Esophagus squamous epithelium (tissue), 5 donors: ENCODE results near the gene KIDINS220. TPM values are rescaled to one million over a fixed set of nuclear protein-coding genes. Genes with fewer than 3 reads are reported as not detected.

Source experiments
- DNase-seq: peaks from one replicate; lab custom pipeline; 2025; lab: John Stamatoyannopoulos, UW
- H3K27ac ChIP-seq, 4 donors: fragments of 200-600 bp; sonication (generic); one replicate each; pipeline ENCODE4 v1.5.1; 2016 to 2019; ENCODE audit warnings: mild to moderate bottlenecking in 1 of 4
- H3K27me3 ChIP-seq, 4 donors: fragments of 200-600 bp; sonication (generic); 1 replicate in 3 of 4; 2 replicates in 1 of 4; pipeline versions ENCODE4 v1.5.1 to v1.6.0; 2017 to 2021; ENCODE audit warnings: antibody characterized with exemption in 1 of 4
- H3K36me3 ChIP-seq, 3 donors: fragments of 200-600 bp; sonication (generic); one replicate each; pipeline ENCODE4 v1.5.1; 2016 to 2019
- H3K4me1 ChIP-seq, 3 donors: fragments of 200-600 bp; sonication (generic); one replicate each; pipeline ENCODE4 v1.5.1; 2017 to 2019
- H3K4me3 ChIP-seq, 4 donors: fragments of 200-600 bp; sonication (generic); 1 replicate in 3 of 4; 2 replicates in 1 of 4; pipeline ENCODE4 v1.5.1; 2016 to 2019; ENCODE audit warnings: mild to moderate bottlenecking in 2 of 4, moderate library complexity in 1 of 4
- H3K9me3 ChIP-seq, 3 donors: fragments of 200-600 bp; sonication (generic); one replicate each; pipeline ENCODE4 v1.5.1; 2016 to 2019
- CTCF ChIP-seq, 6 experiments: fragments of 450-650 bp in 4 of 6; fragments of 200-600 bp in 2 of 6; sonication (generic) in 2 of 6; IDR thresholded peaks; one replicate each; pipeline ENCODE4 v1.5.1; 2016 to 2019; ENCODE audit warnings: antibody characterized with exemption in 6 of 6, mild to moderate bottlenecking in 4 of 6, moderate library complexity in 4 of 6
- POLR2A ChIP-seq, 4 donors: fragments of 450-650 bp; IDR thresholded peaks; one replicate each; pipeline ENCODE4 v1.6.1; 2017; ENCODE audit warnings: antibody characterized with exemption in 4 of 4, mild to moderate bottlenecking in 4 of 4, moderate library complexity in 3 of 4
- WGBS, 2 donors: methylation state at CpG; one replicate each; pipeline ENCODE4 v1.1.5; 2018; 5-methylcytosine and 5-hydroxymethylcytosine counted together
- intact Hi-C: fragments of 100-400 bp; cut with DNase I; formaldehyde crosslinking; loops from one replicate; pipeline ENCODE4 v1.15.0; 2022
- total RNA-seq, 4 donors: library from RNA; depleted of rRNA; stranded (reverse); fragments of >200 nt; gene quantifications; one replicate each; pipeline ENCODE4 v1.1.0, GENCODE V29; 2016
- donor health status: DM: yes; HTN: yes; CAD: no.

KIDINS220 gene
- total RNA-seq, 4 donors from 2014 or later = 27.4 to 58.7 (median 35.7) TPM

GRCh38 chr2:8685697-8686358 lies 151.6 kb downstream of the KIDINS220 start:
- intact Hi-C loops = loop anchor here (5.0 kb wide), 1 partner anchor 1259 kb away; no protein-coding TSS in a partner anchor

GRCh38 chr2:8684878-8685696 lies 152.3 kb downstream of the KIDINS220 start:
- Histone ChIP-seq H3K27ac (peak overlapping the region; percentile 79 to 96 (median 87)), H3K4me3 (peak overlapping the region; percentile 67 to 81 (median 76)), H3K4me1 (peaks cover 9 to 52% (median 18%) of the 10 kb centered on the region in 3 donors), H3K27me3 (peaks cover 0 to 4% (median 0%) of the 10 kb centered on the region in 4 donors), H3K9me3 (no peaks in the 10 kb centered on the region), H3K36me3 (no peaks in the 10 kb centered on the region)
- intact Hi-C loops = loop anchor here (5.0 kb wide), 1 partner anchor 1258 kb away; no protein-coding TSS in a partner anchor
- peak in 1 of 4 donors; percentile 19 for TF ChIP-seq POLR2A (IDR thresholded peaks at IDR 0.05)
- peak in 1 of 6 experiments; percentile 3 for TF ChIP-seq CTCF (IDR thresholded peaks at IDR 0.05)
- WGBS, 2 donors = 0 to 5% methylated on average over 3 to 4 of the region's 87 CpGs
- no peak for DNase-seq

More at GRCh38 chr2:8685697-8686358, 151.6 kb downstream of the KIDINS220 start:
- H3K36me3 ChIP-seq = no peaks in the 10 kb centered on the region
- peaks cover 0 to 4% (median 0%) of the 10 kb centered on the region in 4 donors for H3K27me3 ChIP-seq
- peak overlapping the region; percentile 79 to 96 (median 87) for H3K27ac ChIP-seq
- TF ChIP-seq POLR2A (IDR thresholded peaks at IDR 0.05) = peak in 1 of 4 donors; percentile 9
- peak; percentile 96 to 99 (median 97) for TF ChIP-seq CTCF (IDR thresholded peaks at IDR 0.05)
- H3K9me3 ChIP-seq = no peaks in the 10 kb centered on the region
- WGBS, 2 donors = 0% methylated on average over 6 to 7 of the region's 50 CpGs
- DNase-seq = no peak
- peaks cover 4 to 45% (median 18%) of the 10 kb centered on the region in 3 donors for H3K4me1 ChIP-seq
- H3K4me3 ChIP-seq = peak overlapping the region; percentile 67 to 81 (median 76)

DNA sequence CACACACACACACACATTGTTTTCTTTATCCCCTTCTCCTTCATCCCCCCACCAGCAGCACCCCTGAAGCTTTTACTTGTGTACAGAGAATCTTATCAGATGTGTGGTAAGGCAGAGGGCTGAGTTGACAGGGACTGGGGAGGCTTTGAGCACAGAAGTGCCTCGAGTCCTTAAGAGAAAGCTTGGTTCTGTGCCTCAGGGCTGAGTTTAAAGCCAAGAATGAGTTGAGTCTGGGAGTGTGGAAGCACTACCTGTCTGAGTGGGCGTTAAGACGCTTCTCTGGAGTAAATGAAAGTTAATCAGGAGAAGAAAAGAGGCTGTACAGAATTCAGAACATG lies 152.9 kb downstream of the KIDINS220 start:
- H3K36me3 ChIP-seq = no peaks in the 10 kb centered on the region
- TF ChIP-seq POLR2A (IDR thresholded peaks at IDR 0.05) = no peak
- no peak for TF ChIP-seq CTCF (IDR thresholded peaks at IDR 0.05)
- peaks cover 0 to 4% (median 0%) of the 10 kb centered on the region in 4 donors for H3K27me3 ChIP-seq
- intact Hi-C loops = no loop called here
- no peak for DNase-seq
- 0 to 13% methylated on average over 3 of the region's 3 CpGs for WGBS, 2 donors
- H3K27ac ChIP-seq = peak overlapping the region; percentile 79 to 96 (median 87)
- H3K9me3 ChIP-seq = no peaks in the 10 kb centered on the region
- peak overlapping the region; percentile 67 to 81 (median 76) for H3K4me3 ChIP-seq
- H3K4me1 ChIP-seq = peaks cover 9 to 58% (median 18%) of the 10 kb centered on the region in 3 donors

DNA sequence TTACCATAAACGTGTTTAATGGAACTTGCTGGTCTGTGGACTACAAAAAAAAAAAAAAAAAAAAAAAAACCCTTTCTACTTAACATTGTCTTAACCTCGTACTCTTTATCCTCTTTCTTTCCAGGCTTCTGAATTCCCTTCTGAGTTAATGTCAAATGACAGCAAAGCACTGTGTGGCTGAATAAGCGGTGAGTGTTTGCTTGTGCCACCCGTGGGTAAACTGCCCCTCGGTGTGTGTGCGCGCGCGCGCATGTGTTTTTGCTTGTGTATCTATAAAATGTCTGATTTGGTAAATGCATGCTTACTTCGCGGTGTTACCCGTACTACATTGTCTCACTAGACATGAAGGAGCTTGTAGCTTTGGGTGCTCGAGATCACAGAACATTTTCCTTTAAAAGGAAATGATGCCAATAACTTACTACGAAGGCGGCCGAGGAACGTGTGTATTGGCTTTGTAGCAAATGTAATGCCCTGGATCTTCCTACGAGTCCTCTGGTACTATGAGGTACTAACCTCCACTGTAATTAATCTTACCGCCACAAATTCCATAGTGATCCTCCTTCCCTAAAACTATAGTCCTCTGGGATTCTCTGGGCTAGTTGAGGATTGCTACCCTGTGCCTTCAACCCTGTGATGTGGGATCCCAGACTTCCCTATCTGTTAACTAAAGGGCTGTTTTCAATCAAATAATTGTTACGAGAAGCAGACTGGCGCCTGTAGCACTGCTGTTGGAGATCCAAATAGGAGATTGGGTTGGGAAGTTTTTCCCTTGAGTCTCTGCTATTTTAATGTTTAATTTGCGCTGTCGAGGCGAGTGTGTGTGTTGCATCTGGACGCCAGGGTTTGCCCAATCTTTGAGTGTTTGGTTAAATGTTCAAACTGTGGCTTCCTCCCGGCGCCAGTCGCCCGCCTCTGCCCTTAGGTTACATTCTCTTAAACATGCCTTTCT lies 154.4 kb downstream of the KIDINS220 start:
- intact Hi-C loops = no loop called here

More for the DNA sequence above, 154.4 kb downstream of the KIDINS220 start:
- H3K4me3 ChIP-seq = peak overlapping the region; percentile 46 to 81 (median 76)
- H3K27me3 ChIP-seq = peaks cover 0 to 6% (median 0%) of the 10 kb centered on the region in 4 donors
- H3K27ac ChIP-seq = peak overlapping the region; percentile 53 to 96 (median 92)
- 4 to 5% methylated on average over 29 to 30 of the region's 30 CpGs for WGBS, 2 donors
- DNase-seq = no peak
- peak in 2 of 4 donors; percentile 14 to 34 for TF ChIP-seq POLR2A (IDR thresholded peaks at IDR 0.05)
- TF ChIP-seq CTCF (IDR thresholded peaks at IDR 0.05) = peak in 3 of 6 experiments; percentile 11 to 19 (median 14)
- H3K9me3 ChIP-seq = no peaks in the 10 kb centered on the region
- no peaks in the 10 kb centered on the region for H3K36me3 ChIP-seq
- peaks cover 9 to 68% (median 18%) of the 10 kb centered on the region in 3 donors for H3K4me1 ChIP-seq
